Liver (tissue), 9 donors: ENCODE measurements around the gene TPRG1L. TPM values are rescaled to one million over a fixed set of nuclear protein-coding genes. Genes with fewer than 3 reads are reported as not detected.

Source experiments
- DNase-seq: peaks from one replicate; pipeline ENCODE4 v3.0.0-alpha.2; 2017; ENCODE audit warnings: low spot score
- H3K27ac ChIP-seq, 2 donors: one replicate each; pipeline ENCODE4 v1.7.0; 2013; ENCODE audit warnings: inconsistent platforms in 2 of 2, low read length in 2 of 2, control low read depth in 1 of 2, low read depth in 1 of 2, mild to moderate bottlenecking in 1 of 2
- H3K27me3 ChIP-seq, 4 donors: one replicate each; pipeline versions ENCODE4 v1.6.1 to v1.7.0; 2013; ENCODE audit warnings: low read length in 3 of 4, inconsistent platforms in 1 of 4, mild to moderate bottlenecking in 1 of 4, moderate library complexity in 1 of 4; ENCODE audit not compliant: control insufficient read depth in 4 of 4, insufficient read depth in 4 of 4
- H3K36me3 ChIP-seq, 4 donors: one replicate each; pipeline versions ENCODE4 v1.6.1 to v1.7.0; 2013; ENCODE audit warnings: low read length in 3 of 4, mild to moderate bottlenecking in 3 of 4, low read depth in 1 of 4, moderate library complexity in 1 of 4; ENCODE audit not compliant: control insufficient read depth in 4 of 4, insufficient read depth in 3 of 4
- H3K4me1 ChIP-seq, 4 donors: one replicate each; pipeline versions ENCODE4 v1.6.1 to v1.7.0; 2013; ENCODE audit warnings: low read length in 3 of 4, mild to moderate bottlenecking in 3 of 4, moderate library complexity in 1 of 4; ENCODE audit not compliant: control insufficient read depth in 4 of 4, insufficient read depth in 4 of 4
- H3K4me3 ChIP-seq, 3 donors: one replicate each; pipeline versions ENCODE4 v1.6.1 to v1.7.0; 2013; ENCODE audit warnings: low read length in 3 of 3, control low read depth in 1 of 3, low read depth in 1 of 3, mild to moderate bottlenecking in 1 of 3
- H3K9ac ChIP-seq, 2 donors: one replicate each; pipeline ENCODE4 v1.7.0; 2013; ENCODE audit warnings: low read length in 2 of 2, mild to moderate bottlenecking in 2 of 2, moderate library complexity in 2 of 2, control low read depth in 1 of 2, low read depth in 1 of 2
- H3K9me3 ChIP-seq, 4 donors: one replicate each; pipeline versions ENCODE4 v1.6.1 to v1.7.0; 2013; ENCODE audit warnings: low read length in 3 of 4; ENCODE audit not compliant: control insufficient read depth in 4 of 4
- EGR1 ChIP-seq, 2 donors: IDR thresholded peaks; 2 replicates each; pipeline ENCODE4 v1.6.1; 2016 to 2018; ENCODE audit warnings: antibody characterized with exemption in 2 of 2, low read depth in 2 of 2
- FOXA1 ChIP-seq: IDR thresholded peaks from 2 replicates; pipeline ENCODE4 v1.6.1; 2016; ENCODE audit warnings: antibody characterized with exemption
- FOXA2 ChIP-seq: IDR thresholded peaks from 2 replicates; pipeline ENCODE4 v1.6.1; 2016; ENCODE audit warnings: antibody characterized with exemption
- GABPA ChIP-seq, 2 donors: IDR thresholded peaks in 1 of 2; conservative IDR thresholded peaks in 1 of 2; 2 replicates each; pipeline ENCODE4 v1.6.1; 2016; ENCODE audit warnings: antibody characterized with exemption in 2 of 2, mild to moderate bottlenecking in 1 of 2, moderate library complexity in 1 of 2
- HNF4A ChIP-seq, 2 donors: conservative IDR thresholded peaks; 2 replicates each; pipeline ENCODE4 v1.6.1; 2016; ENCODE audit warnings: antibody characterized with exemption in 2 of 2, mild to moderate bottlenecking in 2 of 2
- HNF4G ChIP-seq: IDR thresholded peaks from 2 replicates; pipeline ENCODE4 v1.6.1; 2016; ENCODE audit warnings: antibody characterized with exemption
- JUND ChIP-seq, 2 donors: IDR thresholded peaks; 2 replicates each; pipeline ENCODE4 v1.6.1; 2016; ENCODE audit warnings: antibody characterized with exemption in 2 of 2
- NR2F2 ChIP-seq: IDR thresholded peaks from 2 replicates; pipeline ENCODE4 v1.6.1; 2016; ENCODE audit warnings: antibody characterized with exemption
- RAD21 ChIP-seq, 2 donors: IDR thresholded peaks; 2 replicates each; pipeline ENCODE4 v1.6.1; 2016; ENCODE audit warnings: antibody characterized with exemption in 2 of 2, mild to moderate bottlenecking in 2 of 2
- RXRA ChIP-seq, 2 donors: IDR thresholded peaks; 2 replicates each; pipeline ENCODE4 v1.6.1; 2017 to 2018; ENCODE audit warnings: antibody characterized with exemption in 2 of 2, mild to moderate bottlenecking in 1 of 2
- SP1 ChIP-seq: IDR thresholded peaks from 2 replicates; pipeline ENCODE4 v1.6.1; 2018; ENCODE audit warnings: antibody characterized with exemption, mild to moderate bottlenecking
- TAF1 ChIP-seq: conservative IDR thresholded peaks from 2 replicates; pipeline ENCODE4 v1.6.1; 2016; ENCODE audit warnings: antibody characterized with exemption, mild to moderate bottlenecking
- YY1 ChIP-seq: IDR thresholded peaks from 2 replicates; pipeline ENCODE4 v1.6.1; 2016; ENCODE audit warnings: antibody characterized with exemption, mild to moderate bottlenecking
- WGBS: extraction: QIAGEN DNeasy Blood & Tissue Kit; methylation state at CpG from one replicate; pipeline ENCODE4 v1.1.7; 2013; 5-methylcytosine and 5-hydroxymethylcytosine counted together
- polyA plus RNA-seq, 2 donors: library from polyadenylated mRNA; stranded (reverse) in 1 of 2; unstranded in 1 of 2; fragments of 200-250 nt in 1 of 2; fragments of >200 nt in 1 of 2; fragmentation: Nextera tagmentation in 1 of 2; extraction: Ambion mirVana in 1 of 2; gene quantifications; one replicate each; pipeline versions ENCODE4 v1.2.1 to v1.2.3, GENCODE V29; 2013 to 2015
- total RNA-seq, 2 donors: library from RNA; depleted of rRNA; stranded (reverse); fragments of >200 nt; gene quantifications; one replicate each; pipeline ENCODE4 v1.2.3, GENCODE V29; 2014
- TF ChIP-seq, protein P1 (sequence below): IDR thresholded peaks from 2 replicates; pipeline ENCODE4 v1.6.1; 2016; ENCODE audit warnings: antibody characterized with exemption
- TF ChIP-seq, protein P2 (sequence below): IDR thresholded peaks from 2 replicates; pipeline ENCODE4 v1.6.1; 2016; ENCODE audit warnings: antibody characterized with exemption, mild to moderate bottlenecking
- TF ChIP-seq, protein P3 (sequence below): fragments of 150-350 bp; IDR thresholded peaks from 2 replicates; pipeline ENCODE4 v1.5.1; 2017; ENCODE audit warnings: improper control_type of control experiment, low read depth, low read length; ENCODE audit not compliant: missing input control
- TF ChIP-seq, protein P4 (sequence below): IDR thresholded peaks from 2 replicates; pipeline ENCODE4 v1.6.1; 2016; ENCODE audit warnings: antibody characterized with exemption
- TF ChIP-seq, protein P5 (sequence below): IDR thresholded peaks from 2 replicates; pipeline ENCODE4 v1.6.1; 2016; ENCODE audit warnings: antibody characterized with exemption
- donor health status: healthy.
- donor health status: healthy.
- donor health status: healthy.
- donor health status: healthy.
- donor health status: healthy.

TPRG1L gene
- total and polyA plus RNA-seq, 4 donors = 29.3 to 51.0 (median 43.9) TPM

DNA sequence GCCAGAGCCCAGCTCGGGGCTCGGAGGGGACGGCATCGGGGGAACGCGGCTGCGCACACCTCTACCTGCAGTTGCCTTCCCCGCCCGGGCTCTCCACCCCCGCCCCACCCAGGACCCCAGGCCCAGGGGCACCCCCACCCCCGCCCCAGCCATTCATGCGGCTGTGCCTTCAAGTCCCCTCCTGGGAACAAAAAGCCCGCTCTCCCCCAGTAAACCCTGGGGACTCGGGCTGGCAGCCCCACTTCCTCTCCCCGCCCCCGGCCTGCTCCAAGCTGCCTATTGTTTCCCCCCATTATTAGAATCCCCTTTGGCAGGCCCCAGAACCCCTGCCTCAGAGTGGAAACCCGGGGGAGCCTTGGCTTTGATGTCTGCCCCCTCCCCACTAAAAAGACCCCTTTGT is 31.5 kb upstream of the TPRG1L start:
- TF ChIP-seq, protein P1, sequence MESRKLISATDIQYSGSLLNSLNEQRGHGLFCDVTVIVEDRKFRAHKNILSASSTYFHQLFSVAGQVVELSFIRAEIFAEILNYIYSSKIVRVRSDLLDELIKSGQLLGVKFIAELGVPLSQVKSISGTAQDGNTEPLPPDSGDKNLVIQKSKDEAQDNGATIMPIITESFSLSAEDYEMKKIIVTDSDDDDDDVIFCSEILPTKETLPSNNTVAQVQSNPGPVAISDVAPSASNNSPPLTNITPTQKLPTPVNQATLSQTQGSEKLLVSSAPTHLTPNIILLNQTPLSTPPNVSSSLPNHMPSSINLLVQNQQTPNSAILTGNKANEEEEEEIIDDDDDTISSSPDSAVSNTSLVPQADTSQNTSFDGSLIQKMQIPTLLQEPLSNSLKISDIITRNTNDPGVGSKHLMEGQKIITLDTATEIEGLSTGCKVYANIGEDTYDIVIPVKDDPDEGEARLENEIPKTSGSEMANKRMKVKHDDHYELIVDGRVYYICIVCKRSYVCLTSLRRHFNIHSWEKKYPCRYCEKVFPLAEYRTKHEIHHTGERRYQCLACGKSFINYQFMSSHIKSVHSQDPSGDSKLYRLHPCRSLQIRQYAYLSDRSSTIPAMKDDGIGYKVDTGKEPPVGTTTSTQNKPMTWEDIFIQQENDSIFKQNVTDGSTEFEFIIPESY = no peak
- TF ChIP-seq EGR1 (IDR thresholded peaks at IDR 0.05; ENCODE audit: low read depth in 2 of 2) (no peak), TAF1 (no peak), HNF4G (no peak), NR2F2 (no peak), HNF4A (conservative IDR thresholded peaks at IDR 0.05) (no peak), SP1 (no peak), FOXA2 (no peak), RXRA (IDR thresholded peaks at IDR 0.05) (no peak), RAD21 (IDR thresholded peaks at IDR 0.05) (no peak), GABPA (IDR thresholded peaks at IDR 0.05 in 1 of 2, conservative IDR thresholded peaks at IDR 0.05 in 1 of 2) (no peak), FOXA1 (no peak), JUND (IDR thresholded peaks at IDR 0.05) (no peak), YY1 (no peak)
- TF ChIP-seq, protein P2, sequence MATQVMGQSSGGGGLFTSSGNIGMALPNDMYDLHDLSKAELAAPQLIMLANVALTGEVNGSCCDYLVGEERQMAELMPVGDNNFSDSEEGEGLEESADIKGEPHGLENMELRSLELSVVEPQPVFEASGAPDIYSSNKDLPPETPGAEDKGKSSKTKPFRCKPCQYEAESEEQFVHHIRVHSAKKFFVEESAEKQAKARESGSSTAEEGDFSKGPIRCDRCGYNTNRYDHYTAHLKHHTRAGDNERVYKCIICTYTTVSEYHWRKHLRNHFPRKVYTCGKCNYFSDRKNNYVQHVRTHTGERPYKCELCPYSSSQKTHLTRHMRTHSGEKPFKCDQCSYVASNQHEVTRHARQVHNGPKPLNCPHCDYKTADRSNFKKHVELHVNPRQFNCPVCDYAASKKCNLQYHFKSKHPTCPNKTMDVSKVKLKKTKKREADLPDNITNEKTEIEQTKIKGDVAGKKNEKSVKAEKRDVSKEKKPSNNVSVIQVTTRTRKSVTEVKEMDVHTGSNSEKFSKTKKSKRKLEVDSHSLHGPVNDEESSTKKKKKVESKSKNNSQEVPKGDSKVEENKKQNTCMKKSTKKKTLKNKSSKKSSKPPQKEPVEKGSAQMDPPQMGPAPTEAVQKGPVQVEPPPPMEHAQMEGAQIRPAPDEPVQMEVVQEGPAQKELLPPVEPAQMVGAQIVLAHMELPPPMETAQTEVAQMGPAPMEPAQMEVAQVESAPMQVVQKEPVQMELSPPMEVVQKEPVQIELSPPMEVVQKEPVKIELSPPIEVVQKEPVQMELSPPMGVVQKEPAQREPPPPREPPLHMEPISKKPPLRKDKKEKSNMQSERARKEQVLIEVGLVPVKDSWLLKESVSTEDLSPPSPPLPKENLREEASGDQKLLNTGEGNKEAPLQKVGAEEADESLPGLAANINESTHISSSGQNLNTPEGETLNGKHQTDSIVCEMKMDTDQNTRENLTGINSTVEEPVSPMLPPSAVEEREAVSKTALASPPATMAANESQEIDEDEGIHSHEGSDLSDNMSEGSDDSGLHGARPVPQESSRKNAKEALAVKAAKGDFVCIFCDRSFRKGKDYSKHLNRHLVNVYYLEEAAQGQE = no peak
- TF ChIP-seq, protein P3, sequence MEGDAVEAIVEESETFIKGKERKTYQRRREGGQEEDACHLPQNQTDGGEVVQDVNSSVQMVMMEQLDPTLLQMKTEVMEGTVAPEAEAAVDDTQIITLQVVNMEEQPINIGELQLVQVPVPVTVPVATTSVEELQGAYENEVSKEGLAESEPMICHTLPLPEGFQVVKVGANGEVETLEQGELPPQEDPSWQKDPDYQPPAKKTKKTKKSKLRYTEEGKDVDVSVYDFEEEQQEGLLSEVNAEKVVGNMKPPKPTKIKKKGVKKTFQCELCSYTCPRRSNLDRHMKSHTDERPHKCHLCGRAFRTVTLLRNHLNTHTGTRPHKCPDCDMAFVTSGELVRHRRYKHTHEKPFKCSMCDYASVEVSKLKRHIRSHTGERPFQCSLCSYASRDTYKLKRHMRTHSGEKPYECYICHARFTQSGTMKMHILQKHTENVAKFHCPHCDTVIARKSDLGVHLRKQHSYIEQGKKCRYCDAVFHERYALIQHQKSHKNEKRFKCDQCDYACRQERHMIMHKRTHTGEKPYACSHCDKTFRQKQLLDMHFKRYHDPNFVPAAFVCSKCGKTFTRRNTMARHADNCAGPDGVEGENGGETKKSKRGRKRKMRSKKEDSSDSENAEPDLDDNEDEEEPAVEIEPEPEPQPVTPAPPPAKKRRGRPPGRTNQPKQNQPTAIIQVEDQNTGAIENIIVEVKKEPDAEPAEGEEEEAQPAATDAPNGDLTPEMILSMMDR = no peak
- TF ChIP-seq, protein P4, sequence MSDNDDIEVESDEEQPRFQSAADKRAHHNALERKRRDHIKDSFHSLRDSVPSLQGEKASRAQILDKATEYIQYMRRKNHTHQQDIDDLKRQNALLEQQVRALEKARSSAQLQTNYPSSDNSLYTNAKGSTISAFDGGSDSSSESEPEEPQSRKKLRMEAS = no peak
- TF ChIP-seq, protein P5, sequence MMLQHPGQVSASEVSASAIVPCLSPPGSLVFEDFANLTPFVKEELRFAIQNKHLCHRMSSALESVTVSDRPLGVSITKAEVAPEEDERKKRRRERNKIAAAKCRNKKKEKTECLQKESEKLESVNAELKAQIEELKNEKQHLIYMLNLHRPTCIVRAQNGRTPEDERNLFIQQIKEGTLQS = no peak
- DNase-seq = no peak
- no peaks in the 10 kb centered on the region for H3K27me3 ChIP-seq
- H3K36me3 ChIP-seq = no peaks in the 10 kb centered on the region
- no peak overlapping the region for H3K4me3 ChIP-seq
- no peaks in the 10 kb centered on the region for H3K9me3 ChIP-seq
- H3K27ac ChIP-seq = no peak overlapping the region
- 85% methylated on average over 17 of the region's 17 CpGs for WGBS
- H3K4me1 ChIP-seq = peaks cover 0 to 6% (median 0%) of the 10 kb centered on the region in 4 donors
- no peak overlapping the region for H3K9ac ChIP-seq
